SU-DHL-6 (cell line): Measurements from ENCODE around the gene PXYLP1.

Source experiments
- H2AFZ ChIP-seq: fragments of 200-600 bp; sonication (generic); 2 replicates; pipeline ENCODE4 v1.6.1; 2014; ENCODE audit warnings: low read depth, mild to moderate bottlenecking, moderate library complexity, mixed read lengths, antibody characterized with exemption, low read length; ENCODE audit not compliant: severe bottlenecking
- H3F3A ChIP-seq: fragments of 200-600 bp; shearing (Covaris generic); 2 replicates; pipeline ENCODE4 v1.6.0; 2016; ENCODE audit warnings: antibody characterized with exemption, mild to moderate bottlenecking; ENCODE audit not compliant: insufficient read depth
- H3K27ac ChIP-seq: fragments of 200-600 bp; sonication (generic); 2 replicates; pipeline ENCODE4 v1.5.1; 2016; ENCODE audit warnings: low read depth, mild to moderate bottlenecking, low read length, moderate library complexity, mixed read lengths
- H3K27me3 ChIP-seq: fragments of 200-600 bp; sonication (generic), shearing (Covaris generic); 2 replicates; pipeline ENCODE4 v1.6.0; 2014; ENCODE audit warnings: mild to moderate bottlenecking, low read length
- H3K36me3 ChIP-seq: fragments of 200-600 bp; sonication (generic); 2 replicates; pipeline ENCODE4 v1.6.1; 2014; ENCODE audit warnings: mild to moderate bottlenecking, low read length, mixed read lengths
- H3K4me2 ChIP-seq: fragments of 300-600, 200-600 bp; shearing (Covaris generic), sonication (generic); 2 replicates; pipeline ENCODE4 v1.6.0; 2014; ENCODE audit warnings: low read length, low read depth, mild to moderate bottlenecking; ENCODE audit not compliant: poor library complexity, severe bottlenecking
- H3K4me3 ChIP-seq: fragments of 200-600 bp; sonication (generic); 2 replicates; pipeline ENCODE4 v1.5.1; 2014; ENCODE audit warnings: antibody characterized with exemption, low read length, mild to moderate bottlenecking, mixed read lengths; ENCODE audit not compliant: insufficient read depth, poor library complexity, severe bottlenecking
- H3K79me2 ChIP-seq: fragments of 200-600 bp; sonication (generic); 2 replicates; pipeline ENCODE4 v1.6.1; 2014; ENCODE audit warnings: mild to moderate bottlenecking, low read length, moderate library complexity; ENCODE audit not compliant: insufficient read depth
- H3K9ac ChIP-seq: fragments of 200-600 bp; sonication (generic); 2 replicates; pipeline ENCODE4 v1.7.0; 2014; ENCODE audit warnings: mild to moderate bottlenecking, low read length
- H3K9me2 ChIP-seq: fragments of 200-600 bp; sonication (generic); replicated peaks from 2 replicates; pipeline ENCODE4 v1.6.1; 2014; ENCODE audit warnings: low read length; ENCODE audit not compliant: insufficient read depth
- H3K9me3 ChIP-seq: fragments of 200-600 bp; sonication (generic); 2 replicates; pipeline ENCODE4 v1.6.1; 2014; ENCODE audit warnings: low read length, mixed read lengths; ENCODE audit not compliant: insufficient read depth
- H4K20me1 ChIP-seq: fragments of 200-600 bp; sonication (generic); 2 replicates; pipeline ENCODE4 v1.6.1; 2014; ENCODE audit warnings: low read depth, mild to moderate bottlenecking, antibody characterized with exemption, low read length, moderate library complexity, mixed read lengths
- EZH2phosphoT487 ChIP-seq: fragments of 200-600 bp; sonication (generic), shearing (Covaris generic); conservative IDR thresholded peaks from 2 replicates; pipeline ENCODE4 v1.6.1; 2018; ENCODE audit warnings: mild to moderate bottlenecking, antibody characterized with exemption, low read length, moderate library complexity, mixed read lengths
- TF ChIP-seq, protein P1 (sequence below): fragments of 200-600 bp; sonication (generic); IDR thresholded peaks from one replicate; pipeline ENCODE4 v1.5.1; 2017; ENCODE audit warnings: antibody characterized with exemption, mild to moderate bottlenecking, low read length, moderate library complexity; ENCODE audit not compliant: insufficient read depth, poor library complexity, severe bottlenecking

Gene PXYLP1

DNA sequence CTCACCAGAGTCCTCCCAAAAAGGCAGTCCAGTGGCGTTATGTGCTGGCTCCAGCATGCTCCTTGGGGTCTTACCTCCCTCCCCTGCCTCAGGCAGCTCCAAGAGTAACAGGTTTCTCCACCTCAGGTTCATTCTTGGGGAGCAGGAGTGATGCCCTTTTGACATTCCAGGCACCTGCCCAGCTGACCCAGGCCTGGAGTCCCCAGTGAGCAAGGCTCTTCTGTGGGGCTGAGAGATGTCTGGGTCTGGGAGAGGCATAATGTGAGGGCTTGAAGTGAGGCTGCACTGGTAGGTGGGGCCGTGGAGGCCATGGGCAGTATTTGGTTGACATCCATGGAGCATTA is 15.3 kb downstream of the PXYLP1 start:
- Histone ChIP-seq H3K27ac (no peak overlapping the region), H3K9me2 (no peaks in the 10 kb centered on the region), H3K4me2 (no peak overlapping the region), H3K9me3 (no peaks in the 10 kb centered on the region), H3K9ac (no peak overlapping the region), H3K79me2 (no peaks in the 10 kb centered on the region), H2AFZ (no peak overlapping the region), H4K20me1 (no peaks in the 10 kb centered on the region), H3K27me3 (no peaks in the 10 kb centered on the region), H3F3A (no peaks in the 10 kb centered on the region), H3K36me3 (no peaks in the 10 kb centered on the region), H3K4me3 (no peak overlapping the region)
- no peak for TF ChIP-seq EZH2phosphoT487
- TF ChIP-seq, protein P1, sequence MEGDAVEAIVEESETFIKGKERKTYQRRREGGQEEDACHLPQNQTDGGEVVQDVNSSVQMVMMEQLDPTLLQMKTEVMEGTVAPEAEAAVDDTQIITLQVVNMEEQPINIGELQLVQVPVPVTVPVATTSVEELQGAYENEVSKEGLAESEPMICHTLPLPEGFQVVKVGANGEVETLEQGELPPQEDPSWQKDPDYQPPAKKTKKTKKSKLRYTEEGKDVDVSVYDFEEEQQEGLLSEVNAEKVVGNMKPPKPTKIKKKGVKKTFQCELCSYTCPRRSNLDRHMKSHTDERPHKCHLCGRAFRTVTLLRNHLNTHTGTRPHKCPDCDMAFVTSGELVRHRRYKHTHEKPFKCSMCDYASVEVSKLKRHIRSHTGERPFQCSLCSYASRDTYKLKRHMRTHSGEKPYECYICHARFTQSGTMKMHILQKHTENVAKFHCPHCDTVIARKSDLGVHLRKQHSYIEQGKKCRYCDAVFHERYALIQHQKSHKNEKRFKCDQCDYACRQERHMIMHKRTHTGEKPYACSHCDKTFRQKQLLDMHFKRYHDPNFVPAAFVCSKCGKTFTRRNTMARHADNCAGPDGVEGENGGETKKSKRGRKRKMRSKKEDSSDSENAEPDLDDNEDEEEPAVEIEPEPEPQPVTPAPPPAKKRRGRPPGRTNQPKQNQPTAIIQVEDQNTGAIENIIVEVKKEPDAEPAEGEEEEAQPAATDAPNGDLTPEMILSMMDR: no peak

DNA sequence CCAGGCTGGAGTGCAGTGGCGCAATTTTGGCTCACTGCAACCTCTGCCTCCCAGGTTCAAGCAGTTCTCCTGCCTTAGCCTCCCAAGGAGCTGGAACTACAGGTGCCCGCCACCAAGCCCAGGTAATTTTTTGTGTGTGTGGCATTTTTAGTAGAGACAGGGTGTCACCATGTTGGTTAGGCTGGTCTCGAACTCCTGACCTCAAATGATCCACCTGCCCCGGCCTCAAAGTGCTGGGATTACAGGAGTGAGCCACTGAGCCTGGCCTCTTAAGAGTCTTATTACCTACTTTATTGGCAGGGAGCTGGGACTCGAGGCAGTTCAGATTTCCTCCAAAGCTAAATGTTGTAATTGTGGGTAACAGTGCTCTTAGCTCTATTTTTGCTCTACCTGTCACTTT is 16.4 kb downstream of the PXYLP1 start:
- no peak overlapping the region for H3K4me3 ChIP-seq
- no peak overlapping the region for H2AFZ ChIP-seq
- H3K9me2 ChIP-seq: no peaks in the 10 kb centered on the region
- H3K36me3 ChIP-seq: no peaks in the 10 kb centered on the region
- no peaks in the 10 kb centered on the region for H3K9me3 ChIP-seq
- TF ChIP-seq, protein P1: no peak
- no peak for TF ChIP-seq EZH2phosphoT487
- no peaks in the 10 kb centered on the region for H3F3A ChIP-seq
- no peaks in the 10 kb centered on the region for H3K79me2 ChIP-seq
- H3K9ac ChIP-seq: no peak overlapping the region
- H4K20me1 ChIP-seq: no peaks in the 10 kb centered on the region
- H3K4me2 ChIP-seq: no peak overlapping the region
- no peak overlapping the region for H3K27ac ChIP-seq
- no peaks in the 10 kb centered on the region for H3K27me3 ChIP-seq

DNA sequence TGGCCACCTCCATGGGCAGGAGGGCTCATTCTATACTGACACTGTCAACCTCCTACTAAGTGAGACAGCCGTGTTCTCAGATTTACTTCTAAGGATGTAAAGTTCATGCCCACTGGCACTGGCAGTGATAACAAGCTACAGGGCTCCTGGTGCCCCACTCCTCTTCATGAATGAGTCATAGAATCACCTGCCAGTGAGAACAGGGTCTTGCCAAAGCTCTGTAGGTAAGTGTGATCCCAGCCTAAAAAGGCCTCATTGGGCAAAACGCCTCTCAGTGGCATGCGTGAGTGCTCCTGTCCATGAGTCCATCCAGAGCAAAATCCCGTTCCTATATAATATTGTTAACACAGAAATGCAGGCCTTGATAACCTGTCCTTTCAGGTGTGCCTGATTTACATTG is 17.4 kb downstream of the PXYLP1 start:
- no peaks in the 10 kb centered on the region for H3K79me2 ChIP-seq
- no peak for TF ChIP-seq EZH2phosphoT487
- TF ChIP-seq, protein P1: no peak

DNA sequence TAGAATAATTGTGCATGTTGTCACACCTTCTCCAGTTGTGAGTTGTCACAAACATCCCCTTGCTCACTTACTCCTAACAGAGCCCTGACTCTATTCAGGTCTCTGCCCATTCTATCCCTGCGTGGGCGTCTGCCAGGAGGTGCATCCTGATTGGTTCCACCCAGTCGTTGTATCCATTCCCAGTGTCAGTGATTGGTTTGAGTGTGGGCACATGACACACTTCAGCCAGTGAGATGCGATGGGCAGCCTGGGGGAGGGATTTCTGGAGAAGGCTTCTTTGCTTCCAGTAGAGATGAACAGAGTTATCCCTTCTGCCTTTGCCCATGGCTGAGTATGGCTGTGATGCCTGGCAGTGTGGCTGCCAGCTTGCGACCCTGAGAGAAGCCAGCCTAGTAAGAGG is 18.7 kb downstream of the PXYLP1 start:
- no peak overlapping the region for H3K4me3 ChIP-seq
- H3K9me3 ChIP-seq: no peaks in the 10 kb centered on the region
- no peaks in the 10 kb centered on the region for H3K79me2 ChIP-seq
- H3K27me3 ChIP-seq: no peaks in the 10 kb centered on the region
- no peak overlapping the region for H2AFZ ChIP-seq
- H3K27ac ChIP-seq: no peak overlapping the region
- H3F3A ChIP-seq: no peaks in the 10 kb centered on the region
- no peak overlapping the region for H3K9ac ChIP-seq
- no peak overlapping the region for H3K4me2 ChIP-seq
- H3K36me3 ChIP-seq: no peaks in the 10 kb centered on the region
- H4K20me1 ChIP-seq: no peaks in the 10 kb centered on the region
- H3K9me2 ChIP-seq: no peaks in the 10 kb centered on the region
- TF ChIP-seq EZH2phosphoT487: no peak
- TF ChIP-seq, protein P1: no peak

More for the DNA sequence above, 17.4 kb downstream of the PXYLP1 start:
- Histone ChIP-seq H3K4me2 (no peak overlapping the region), H3K9me2 (no peaks in the 10 kb centered on the region), H3F3A (no peaks in the 10 kb centered on the region), H3K27ac (no peak overlapping the region), H3K9ac (no peak overlapping the region), H3K9me3 (no peaks in the 10 kb centered on the region), H2AFZ (no peak overlapping the region), H3K36me3 (no peaks in the 10 kb centered on the region), H3K27me3 (no peaks in the 10 kb centered on the region), H3K4me3 (no peak overlapping the region), H4K20me1 (no peaks in the 10 kb centered on the region)
